Peyer's patch (tissue), 4 donors: ENCODE results near the gene SKI.

Experiments
- CTCF ChIP-seq, 6 experiments: fragments of 450-650 bp in 4 of 6; fragments of 200-600 bp in 2 of 6; sonication (generic) in 1 of 6; IDR thresholded peaks; one replicate each; pipeline ENCODE4 v1.5.1; 2017 to 2019; ENCODE audit warnings: antibody characterized with exemption in 6 of 6, mild to moderate bottlenecking in 3 of 6, moderate library complexity in 1 of 6
- POLR2A ChIP-seq, 2 donors: fragments of 450-650 bp; IDR thresholded peaks; one replicate each; pipeline ENCODE4 v1.5.1; 2017; ENCODE audit warnings: antibody characterized with exemption in 2 of 2, mild to moderate bottlenecking in 2 of 2, moderate library complexity in 2 of 2

DNA sequence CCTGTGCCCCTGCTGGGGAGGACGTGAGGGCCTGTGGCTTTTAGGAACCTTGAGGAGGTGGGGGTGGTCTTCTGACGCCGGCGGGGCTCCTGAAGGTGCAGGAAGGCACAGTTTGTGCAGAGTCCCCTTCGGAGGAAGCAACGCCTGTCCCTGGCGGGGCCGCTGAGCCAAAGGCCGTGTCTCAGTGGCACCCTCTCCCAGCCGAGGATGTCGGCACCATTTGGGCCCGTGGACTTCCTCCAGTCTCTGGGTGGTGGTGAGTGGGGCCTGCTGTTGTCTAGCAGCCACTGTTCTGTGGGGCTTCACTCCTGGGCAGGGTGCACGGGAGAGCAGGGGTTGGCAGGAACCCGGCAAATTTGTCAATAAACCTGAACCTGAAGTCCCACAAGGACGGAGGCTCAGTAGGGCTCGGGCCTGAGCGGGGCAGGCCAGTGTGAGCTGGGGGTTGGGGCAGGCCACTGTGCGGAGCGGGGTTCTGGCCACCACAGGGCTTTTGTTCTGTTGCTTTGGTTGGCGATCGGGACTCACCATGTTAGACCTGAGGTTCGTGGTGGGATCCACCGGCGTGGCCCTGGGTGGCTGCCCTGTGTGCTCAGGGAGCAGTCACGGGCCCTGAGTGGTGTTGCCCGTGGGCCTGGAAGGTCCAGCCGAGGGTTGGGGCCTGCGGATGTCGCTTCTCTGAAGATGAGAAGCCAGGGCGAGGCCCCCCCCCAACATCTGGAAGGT, 64.8 kb downstream of the SKI start:
- TF ChIP-seq POLR2A (IDR thresholded peaks at IDR 0.05) (no peak), CTCF (IDR thresholded peaks at IDR 0.05) (no peak)
